ENCODE results near the gene RNF144B. TPM values are rescaled to one million over a fixed set of nuclear protein-coding genes. Genes with fewer than 3 reads are reported as not detected.
"Not testable (repeated sequence)": the region's sequence is repeated elsewhere in the genome, so short reads cannot be mapped to it uniquely, and the experiment has no call there.

The RNF144B gene
- total RNA-seq, 4 donors from 2014 or later, result 7.6 to 19.0 (median 12.5) TPM

GRCh38 chr6:18405477-18406293 lies 18.5 kb downstream of the RNF144B start:
- H3K36me3 ChIP-seq, result peaks cover 0 to 52% (median 0%) of the 10 kb centered on the region in 3 donors
- intact Hi-C loops (cut with DNase I), result no loop called here
- no peaks in the 10 kb centered on the region for H3K27me3 ChIP-seq
- no peak for TF ChIP-seq POLR2A (IDR thresholded peaks at IDR 0.05)
- TF ChIP-seq CTCF (IDR thresholded peaks at IDR 0.05), result no peak
- no peak overlapping the region for H3K27ac ChIP-seq
- H3K9me3 ChIP-seq, result no peaks in the 10 kb centered on the region
- no peak for DNase-seq
- WGBS, 2 donors, result 30 to 61% methylated on average over 4 of the region's 4 CpGs
- peaks cover 0 to 17% (median 3%) of the 10 kb centered on the region in 3 donors for H3K4me1 ChIP-seq
- H3K4me3 ChIP-seq, result no peak overlapping the region

GRCh38 chr6:18406955-18407749 lies 20.0 kb downstream of the RNF144B start:
- Histone ChIP-seq H3K27ac (no peak overlapping the region), H3K4me3 (no peak overlapping the region), H3K36me3 (peaks cover 0 to 37% (median 0%) of the 10 kb centered on the region in 3 donors), H3K9me3 (no peaks in the 10 kb centered on the region), H3K4me1 (peaks cover 0 to 13% (median 3%) of the 10 kb centered on the region in 3 donors), H3K27me3 (no peaks in the 10 kb centered on the region)
- no peak for TF ChIP-seq CTCF (IDR thresholded peaks at IDR 0.05)
- no peak for TF ChIP-seq POLR2A (IDR thresholded peaks at IDR 0.05)
- 88 to 99% methylated on average over 4 of the region's 4 CpGs for WGBS, 2 donors
- intact Hi-C loops (cut with DNase I), result no loop called here
- no peak for DNase-seq

GRCh38 chr6:18409602-18410001 lies 22.5 kb downstream of the RNF144B start:
- WGBS, 2 donors, result 91 to 94% methylated on average over 10 to 11 of the region's 11 CpGs
- intact Hi-C loops (cut with DNase I); H3K4me3 ChIP-seq: not testable (repeated sequence)

GRCh38 chr6:18410412-18410811 lies 23.3 kb downstream of the RNF144B start:
- no peak for TF ChIP-seq POLR2A (IDR thresholded peaks at IDR 0.05)
- TF ChIP-seq CTCF (IDR thresholded peaks at IDR 0.05), result no peak
- intact Hi-C loops (cut with DNase I), result no loop called here
- peaks cover 0 to 19% (median 0%) of the 10 kb centered on the region in 3 donors for H3K36me3 ChIP-seq
- H3K4me1 ChIP-seq, result peaks cover 0 to 10% (median 3%) of the 10 kb centered on the region in 3 donors
- H3K27ac ChIP-seq, result no peak overlapping the region
- DNase-seq, result no peak
- H3K27me3 ChIP-seq, result no peaks in the 10 kb centered on the region
- no peak overlapping the region for H3K4me3 ChIP-seq
- 41 to 53% methylated on average over 3 of the region's 3 CpGs for WGBS, 2 donors
- H3K9me3 ChIP-seq, result no peaks in the 10 kb centered on the region

More at GRCh38 chr6:18409602-18410001, 22.5 kb downstream of the RNF144B start:
- H3K27me3 ChIP-seq, DNase-seq, H3K27ac ChIP-seq, H3K9me3 ChIP-seq: not testable (repeated sequence)
- Histone ChIP-seq H3K4me1 (peaks cover 0 to 13% (median 3%) of the 10 kb centered on the region in 3 donors), H3K36me3 (peaks cover 0 to 15% (median 0%) of the 10 kb centered on the region in 3 donors)

GRCh38 chr6:18412068-18412467 lies 24.9 kb downstream of the RNF144B start:
- no peak for DNase-seq
- peaks cover 0 to 21% (median 0%) of the 10 kb centered on the region in 3 donors for H3K36me3 ChIP-seq
- TF ChIP-seq CTCF (IDR thresholded peaks at IDR 0.05) (no peak), POLR2A (IDR thresholded peaks at IDR 0.05) (no peak)
- H3K27me3 ChIP-seq, result no peaks in the 10 kb centered on the region
- WGBS, 2 donors, result 67 to 78% methylated on average over 1 of the region's 1 CpG
- peaks cover 0 to 10% (median 0%) of the 10 kb centered on the region in 3 donors for H3K4me1 ChIP-seq
- no peak overlapping the region for H3K4me3 ChIP-seq
- intact Hi-C loops (cut with DNase I), result no loop called here
- no peaks in the 10 kb centered on the region for H3K9me3 ChIP-seq
- no peak overlapping the region for H3K27ac ChIP-seq
